Karpas-422 (cell line): ENCODE measurements around the gene VPS37D. TPM values are rescaled to one million over a fixed set of nuclear protein-coding genes. Genes with fewer than 3 reads are reported as not detected.
"Not testable (repeated sequence)": the region's sequence is repeated elsewhere in the genome, so short reads cannot be mapped to it uniquely, and the experiment has no call there.

ENCODE experiments used
- DNase-seq: peaks from one replicate; pipeline ENCODE4 v3.0.0-alpha.2; 2015
- H2AFZ ChIP-seq: fragments of 200-600 bp; sonication (generic); 2 replicates; pipeline ENCODE4 v1.6.1; 2014; ENCODE audit warnings: antibody characterized with exemption, low read length, mixed read lengths
- H3K27ac ChIP-seq: fragments of 200-600 bp; sonication (generic); 2 replicates; pipeline ENCODE4 v1.5.1; 2014; ENCODE audit warnings: mild to moderate bottlenecking, low read length, moderate library complexity
- H3K27me3 ChIP-seq: fragments of 200-600 bp; sonication (generic); 2 replicates; pipeline ENCODE4 v1.6.1; 2014; ENCODE audit warnings: low read length, mixed read lengths
- H3K36me3 ChIP-seq: fragments of 200-600 bp; sonication (generic); 2 replicates; pipeline ENCODE4 v1.6.1; 2014; ENCODE audit warnings: low read length, mixed read lengths; ENCODE audit not compliant: insufficient read depth
- H3K4me1 ChIP-seq: fragments of 200-600 bp; sonication (generic); 2 replicates; pipeline ENCODE4 v1.6.1; 2014; ENCODE audit warnings: mild to moderate bottlenecking, low read length, mixed read lengths
- H3K4me2 ChIP-seq: fragments of 200-600 bp; sonication (generic); 2 replicates; pipeline ENCODE4 v1.6.1; 2014; ENCODE audit warnings: low read length, low read depth, mild to moderate bottlenecking; ENCODE audit not compliant: poor library complexity, severe bottlenecking
- H3K4me3 ChIP-seq: fragments of 200-600 bp; sonication (generic); 2 replicates; pipeline ENCODE4 v1.5.1; 2014; ENCODE audit warnings: mild to moderate bottlenecking, antibody characterized with exemption, low read length, mixed read lengths
- H3K79me2 ChIP-seq: fragments of 200-600 bp; sonication (generic); 2 replicates; pipeline ENCODE4 v1.6.1; 2014; ENCODE audit warnings: mild to moderate bottlenecking, low read length, mixed read lengths
- H3K9ac ChIP-seq: fragments of 200-600 bp; sonication (generic); 2 replicates; pipeline ENCODE4 v1.6.0; 2014; ENCODE audit warnings: low read length
- H3K9me2 ChIP-seq: fragments of 200-600 bp; sonication (generic), shearing (Covaris generic); replicated peaks from 2 replicates; pipeline ENCODE4 v1.6.0; 2014; ENCODE audit warnings: mild to moderate bottlenecking, low read length, moderate library complexity; ENCODE audit not compliant: insufficient read depth
- H3K9me3 ChIP-seq: fragments of 300-700, 200-600 bp; sonication (generic); 2 replicates; pipeline ENCODE4 v1.6.1; 2014; ENCODE audit warnings: low read length, mixed read lengths
- H4K20me1 ChIP-seq: fragments of 200-600 bp; sonication (generic); 2 replicates; pipeline ENCODE4 v1.6.1; 2014; ENCODE audit warnings: mild to moderate bottlenecking, antibody characterized with exemption, low read length, low read depth; ENCODE audit not compliant: insufficient read depth
- total RNA-seq: library from RNA; depleted of rRNA; stranded (reverse); fragments of >200 nt; shearing (Covaris generic); gene quantifications from 2 replicates; pipeline ENCODE4 v1.2.3, GENCODE V29; 2014; ENCODE audit warnings: low replicate concordance

Gene VPS37D
- total RNA-seq, 1 experiment from 2014 or later: not detected

GRCh38 chr7:73707045-73707631 is 39.5 kb downstream of the VPS37D start:
- no peak overlapping the region for H2AFZ ChIP-seq
- no peaks in the 10 kb centered on the region for H3K9me3 ChIP-seq
- H3K36me3 ChIP-seq: no peaks in the 10 kb centered on the region
- H3K27ac ChIP-seq: no peak overlapping the region
- no peak for DNase-seq
- no peaks in the 10 kb centered on the region for H3K9me2 ChIP-seq
- H3K4me1 ChIP-seq: no peaks in the 10 kb centered on the region
- H3K4me2 ChIP-seq: no peak overlapping the region
- H3K9ac ChIP-seq: no peak overlapping the region
- no peaks in the 10 kb centered on the region for H3K27me3 ChIP-seq
- H3K4me3 ChIP-seq: no peak overlapping the region
- H4K20me1 ChIP-seq: 0 out of 2 replicates have a peak, but pooled peaks cover 15% of the 10 kb centered on the region
- H3K79me2 ChIP-seq: no peaks in the 10 kb centered on the region

GRCh38 chr7:73708961-73709549 is 41.4 kb downstream of the VPS37D start:
- DNase-seq: no peak
- Histone ChIP-seq H3K9me2 (no peaks in the 10 kb centered on the region), H3K4me2 (no peak overlapping the region), H3K4me1 (no peaks in the 10 kb centered on the region), H2AFZ (no peak overlapping the region), H3K4me3 (no peak overlapping the region), H3K27ac (no peak overlapping the region), H3K9me3 (no peaks in the 10 kb centered on the region), H3K9ac (no peak overlapping the region), H4K20me1 (0 out of 2 replicates have a peak, but pooled peaks cover 18% of the 10 kb centered on the region), H3K36me3 (no peaks in the 10 kb centered on the region), H3K79me2 (no peaks in the 10 kb centered on the region), H3K27me3 (no peaks in the 10 kb centered on the region)

- Histone ChIP-seq H3K27ac (no peak overlapping the region), H3K27me3 (no peaks in the 10 kb centered on the region), H3K4me1 (peaks cover 18% of the 10 kb centered on the region), H3K36me3 (no peaks in the 10 kb centered on the region), H3K9ac (no peak overlapping the region), H3K79me2 (no peaks in the 10 kb centered on the region), H3K9me3 (no peaks in the 10 kb centered on the region), H3K4me2 (no peak overlapping the region), H3K9me2 (no peaks in the 10 kb centered on the region), H3K4me3 (no peak overlapping the region), H2AFZ (no peak overlapping the region), H4K20me1 (peaks cover 34% of the 10 kb centered on the region)
- DNase-seq: no peak
These were observed 45.1 kb downstream of the VPS37D start for GRCh38 chr7:73712773-73713172.

GRCh38 chr7:73713319-73713718 is 45.7 kb downstream of the VPS37D start:
- not testable (repeated sequence) for H3K4me2 ChIP-seq, H3K9me2 ChIP-seq, DNase-seq, H2AFZ ChIP-seq, H3K9ac ChIP-seq, H3K9me3 ChIP-seq, H3K27me3 ChIP-seq, H3K4me3 ChIP-seq, H3K79me2 ChIP-seq, H3K36me3 ChIP-seq, H3K27ac ChIP-seq
- H4K20me1 ChIP-seq: peaks cover 40% of the 10 kb centered on the region
- peaks cover 24% of the 10 kb centered on the region for H3K4me1 ChIP-seq

GRCh38 chr7:73715648-73716317 is 48.2 kb downstream of the VPS37D start:
- no peaks in the 10 kb centered on the region for H3K9me2 ChIP-seq
- DNase-seq: peak; percentile 80
- no peaks in the 10 kb centered on the region for H3K27me3 ChIP-seq
- no peak overlapping the region for H3K4me3 ChIP-seq
- H3K27ac ChIP-seq: no peak overlapping the region
- H4K20me1 ChIP-seq: peaks cover 37% of the 10 kb centered on the region
- no peak overlapping the region for H3K9ac ChIP-seq
- peak overlapping the region; percentile 8 for H3K4me2 ChIP-seq
- H3K36me3 ChIP-seq: no peaks in the 10 kb centered on the region
- H3K9me3 ChIP-seq: no peaks in the 10 kb centered on the region
- no peaks in the 10 kb centered on the region for H3K79me2 ChIP-seq
- peaks cover 39% of the 10 kb centered on the region for H3K4me1 ChIP-seq
- H2AFZ ChIP-seq: no peak overlapping the region

- H3K9ac ChIP-seq: no peak overlapping the region
- H3K4me3 ChIP-seq: no peak overlapping the region
- H3K4me2 ChIP-seq: no peak overlapping the region
These were observed 48.8 kb downstream of the VPS37D start for GRCh38 chr7:73716318-73716890.

GRCh38 chr7:73717025-73717807 is 49.6 kb downstream of the VPS37D start:
- Histone ChIP-seq H3K4me3 (no peak overlapping the region), H3K9me2 (no peaks in the 10 kb centered on the region), H3K4me2 (peak overlapping the region; percentile 100), H3K79me2 (no peaks in the 10 kb centered on the region), H3K4me1 (peaks cover 39% of the 10 kb centered on the region), H3K9ac (no peak overlapping the region), H3K36me3 (no peaks in the 10 kb centered on the region), H4K20me1 (peaks cover 35% of the 10 kb centered on the region), H3K27ac (no peak overlapping the region), H2AFZ (no peak overlapping the region), H3K9me3 (no peaks in the 10 kb centered on the region), H3K27me3 (no peaks in the 10 kb centered on the region)
- DNase-seq: no peak

More at GRCh38 chr7:73716318-73716890, 48.8 kb downstream of the VPS37D start:
- no peaks in the 10 kb centered on the region for H3K79me2 ChIP-seq
- DNase-seq: no peak
- H3K27me3 ChIP-seq: no peaks in the 10 kb centered on the region
- peaks cover 35% of the 10 kb centered on the region for H4K20me1 ChIP-seq
- H3K9me2 ChIP-seq: no peaks in the 10 kb centered on the region
- no peak overlapping the region for H3K27ac ChIP-seq
- H3K4me1 ChIP-seq: peaks cover 39% of the 10 kb centered on the region
- H2AFZ ChIP-seq: no peak overlapping the region
- no peaks in the 10 kb centered on the region for H3K9me3 ChIP-seq
- H3K36me3 ChIP-seq: no peaks in the 10 kb centered on the region
